SU-DHL-6 (cell line): ENCODE data around the gene TMEM151B.

ENCODE experiments used
- EZH2phosphoT487 ChIP-seq: fragments of 200-600 bp; sonication (generic), shearing (Covaris generic); conservative IDR thresholded peaks from 2 replicates; pipeline ENCODE4 v1.6.1; 2018; ENCODE audit warnings: mild to moderate bottlenecking, antibody characterized with exemption, low read length, moderate library complexity, mixed read lengths
- TF ChIP-seq, protein P1 (sequence below): fragments of 200-600 bp; sonication (generic); IDR thresholded peaks from one replicate; pipeline ENCODE4 v1.5.1; 2017; ENCODE audit warnings: antibody characterized with exemption, mild to moderate bottlenecking, low read length, moderate library complexity; ENCODE audit not compliant: insufficient read depth, poor library complexity, severe bottlenecking

DNA sequence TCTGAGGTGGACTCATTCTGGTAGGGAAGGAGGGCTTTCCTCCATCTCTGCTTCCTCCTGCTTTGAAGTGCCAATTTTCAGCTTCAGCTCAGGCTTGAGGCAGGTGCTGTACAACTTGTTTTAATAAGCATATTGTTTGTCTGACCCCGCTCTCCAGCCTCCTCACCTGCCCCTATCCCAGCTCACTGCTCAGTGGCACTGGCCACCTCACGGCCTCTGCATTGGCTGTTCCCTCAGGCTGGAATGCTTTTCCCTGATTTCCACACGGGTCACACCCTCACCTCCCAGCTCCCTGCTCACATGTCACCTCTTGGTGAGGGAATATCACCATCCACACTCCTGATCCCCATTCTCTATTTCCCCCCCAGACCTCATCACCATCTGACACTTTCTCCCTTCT is 28.6 kb downstream of the TMEM151B start:
- TF ChIP-seq, protein P1, sequence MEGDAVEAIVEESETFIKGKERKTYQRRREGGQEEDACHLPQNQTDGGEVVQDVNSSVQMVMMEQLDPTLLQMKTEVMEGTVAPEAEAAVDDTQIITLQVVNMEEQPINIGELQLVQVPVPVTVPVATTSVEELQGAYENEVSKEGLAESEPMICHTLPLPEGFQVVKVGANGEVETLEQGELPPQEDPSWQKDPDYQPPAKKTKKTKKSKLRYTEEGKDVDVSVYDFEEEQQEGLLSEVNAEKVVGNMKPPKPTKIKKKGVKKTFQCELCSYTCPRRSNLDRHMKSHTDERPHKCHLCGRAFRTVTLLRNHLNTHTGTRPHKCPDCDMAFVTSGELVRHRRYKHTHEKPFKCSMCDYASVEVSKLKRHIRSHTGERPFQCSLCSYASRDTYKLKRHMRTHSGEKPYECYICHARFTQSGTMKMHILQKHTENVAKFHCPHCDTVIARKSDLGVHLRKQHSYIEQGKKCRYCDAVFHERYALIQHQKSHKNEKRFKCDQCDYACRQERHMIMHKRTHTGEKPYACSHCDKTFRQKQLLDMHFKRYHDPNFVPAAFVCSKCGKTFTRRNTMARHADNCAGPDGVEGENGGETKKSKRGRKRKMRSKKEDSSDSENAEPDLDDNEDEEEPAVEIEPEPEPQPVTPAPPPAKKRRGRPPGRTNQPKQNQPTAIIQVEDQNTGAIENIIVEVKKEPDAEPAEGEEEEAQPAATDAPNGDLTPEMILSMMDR, result no peak
- no peak for TF ChIP-seq EZH2phosphoT487
